GM12878 (cell line): ENCODE measurements around the gene PLGRKT. TPM values are rescaled to one million over a fixed set of nuclear protein-coding genes. Genes with fewer than 3 reads are reported as not detected.

Experiments
- ATAC-seq: fragments of 200-7000 bp; cut with Tn5 transposase; 3 replicates; pipeline ENCODE4 v1.9.1; 2020; ENCODE audit warnings: mild to moderate bottlenecking, moderate library complexity
- BruUV-seq: library from RNA; stranded (reverse); fragments of 400-500 nt; replicated peaks from 2 replicates; lab custom pipeline; 2021; lab: Mats Ljungman, UMichigan
- CTCF ChIA-PET: fragments of 300-600 bp; sonication (Branson Sonifier 250); formaldehyde crosslinking; extraction: SDS; loops from one replicate; lab custom pipeline; 2021; ENCODE audit warnings: inconsistent platforms; lab: Yijun Ruan, JAX
- POLR2A ChIA-PET: fragments of 350-600 bp; formaldehyde crosslinking; extraction: SDS; loops from one replicate; lab custom pipeline; 2021; ENCODE audit warnings: inconsistent platforms; lab: Charles Lee
- RAD21 ChIA-PET: fragments of 300-600 bp; sonication (Branson Sonifier 250); formaldehyde crosslinking; loops from one replicate; lab custom pipeline; 2023; ENCODE audit warnings: antibody characterized with exemption; ENCODE audit not compliant: unreplicated experiment; lab: Charles Lee
- SMC1A ChIA-PET: fragments of 300-600 bp; sonication (Branson Sonifier 250); formaldehyde crosslinking; loops from one replicate; lab custom pipeline; 2023; ENCODE audit not compliant: unreplicated experiment, uncharacterized antibody; lab: Charles Lee
- DNase-seq: peaks from one replicate; pipeline ENCODE4 v3.0.0-alpha.2; 2011; ENCODE audit warnings: low read depth, low spot score
- FAIRE-seq: peaks from 3 replicates; lab custom pipeline; 2011; peaks lifted over from hg19 to GRCh38; lab: Jason Lieb, UNC
- H2AFZ ChIP-seq: 2 replicates; pipeline ENCODE4 v1.6.0; 2011; ENCODE audit warnings: low read depth, low read length, control low read depth; ENCODE audit not compliant: control insufficient read depth
- H3K27ac ChIP-seq: 2 replicates; pipeline ENCODE4 v1.5.1; 2011; ENCODE audit warnings: control low read depth; ENCODE audit not compliant: control insufficient read depth, insufficient read depth
- H3K27me3 ChIP-seq, 2 experiments: replicated peaks in 1 of 2; 2 replicates each; pipeline versions ENCODE4 v1.6.0 to v1.6.1; 2011; ENCODE audit warnings: low read length in 1 of 2; ENCODE audit not compliant: control insufficient read depth in 2 of 2, insufficient read depth in 2 of 2
- H3K36me3 ChIP-seq, 2 experiments: 2 replicates each; pipeline ENCODE4 v1.5.1; 2011; ENCODE audit warnings: low read length in 1 of 2; ENCODE audit not compliant: control insufficient read depth in 2 of 2, insufficient read depth in 2 of 2
- H3K4me1 ChIP-seq: 2 replicates; pipeline ENCODE4 v1.6.1; 2011; ENCODE audit warnings: mild to moderate bottlenecking, low read length, moderate library complexity, mixed read lengths; ENCODE audit not compliant: control insufficient read depth, insufficient read depth
- H3K4me2 ChIP-seq: 2 replicates; pipeline ENCODE4 v1.6.0; 2011; ENCODE audit warnings: control low read depth; ENCODE audit not compliant: control insufficient read depth, insufficient read depth
- H3K4me3 ChIP-seq: fragments of 200-600 bp; sonication (generic); 2 replicates; pipeline ENCODE4 v1.5.1; 2016
- H3K79me2 ChIP-seq: 2 replicates; pipeline ENCODE4 v1.6.0; 2011; ENCODE audit warnings: low read length; ENCODE audit not compliant: control insufficient read depth, insufficient read depth
- H3K9ac ChIP-seq: 2 replicates; pipeline ENCODE4 v1.8.0; 2011; ENCODE audit warnings: low read length, control low read depth, mixed read lengths; ENCODE audit not compliant: control insufficient read depth, insufficient read depth
- H3K9me3 ChIP-seq: replicated peaks from 3 replicates; pipeline ENCODE4 v1.5.1; 2011; ENCODE audit warnings: mild to moderate bottlenecking, low read length; ENCODE audit not compliant: control insufficient read depth, insufficient read depth
- H4K20me1 ChIP-seq: 2 replicates; pipeline ENCODE4 v1.6.0; 2011; ENCODE audit not compliant: control insufficient read depth, insufficient read depth
- CBX3 ChIP-seq: fragments of 200-600 bp; sonication (generic); IDR thresholded peaks from 2 replicates; pipeline ENCODE4 v1.6.1; 2016; ENCODE audit warnings: low read depth, borderline replicate concordance
- CHD2 ChIP-seq: IDR thresholded peaks from 2 replicates; pipeline ENCODE4 v1.6.1; 2011; ENCODE audit warnings: low read depth, low read length, improper control_type of control experiment, borderline replicate concordance
- MEF2A ChIP-seq: IDR thresholded peaks from 2 replicates; pipeline ENCODE4 v1.6.1; 2011; ENCODE audit warnings: low read depth, mild to moderate bottlenecking, low read length, moderate library complexity; ENCODE audit not compliant: insufficient read depth
- MYC ChIP-seq: IDR thresholded peaks from 2 replicates; pipeline ENCODE4 v1.6.1; 2011; ENCODE audit warnings: mild to moderate bottlenecking, low read length, moderate library complexity, inconsistent platforms; ENCODE audit not compliant: insufficient read depth, insufficient replicate concordance, insufficient read length, severe bottlenecking
- POLR2A ChIP-seq: IDR thresholded peaks from 2 replicates; pipeline ENCODE4 v1.6.1; 2011; ENCODE audit warnings: low read depth, mild to moderate bottlenecking, low read length
- REST ChIP-seq: IDR thresholded peaks from 2 replicates; pipeline ENCODE4 v1.6.1; 2012; ENCODE audit warnings: mild to moderate bottlenecking, low read depth, low read length
- RFX5 ChIP-seq: IDR thresholded peaks from 2 replicates; pipeline ENCODE4 v1.6.1; 2011; ENCODE audit warnings: low read depth, low read length, improper control_type of control experiment
- STAT1 ChIP-seq: fragments of 450-650 bp; conservative IDR thresholded peaks from 2 replicates; pipeline ENCODE4 v1.6.1; 2014; ENCODE audit warnings: antibody characterized with exemption, mild to moderate bottlenecking
- STAT3 ChIP-seq: IDR thresholded peaks from 2 replicates; pipeline ENCODE4 v1.6.1; 2011; ENCODE audit warnings: low read depth, low read length, improper control_type of control experiment
- TARDBP ChIP-seq: IDR thresholded peaks from 2 replicates; pipeline ENCODE4 v1.6.1; 2016; ENCODE audit warnings: borderline replicate concordance
- WRNIP1 ChIP-seq: IDR thresholded peaks from 2 replicates; pipeline ENCODE4 v1.6.1; 2011; ENCODE audit warnings: low read depth, low read length, improper control_type of control experiment, borderline replicate concordance
- ZBTB11 ChIP-seq: fragments of 450-650 bp; formaldehyde crosslinking; IDR thresholded peaks from 2 replicates; pipeline ENCODE4 v1.5.0; 2022; ENCODE audit warnings: mild to moderate bottlenecking, missing genetic modification characterization
- WGBS: methylation state at CpG from one replicate; pipeline ENCODE4 v1.1.6; 2016; ENCODE audit warnings: low lambda C conversion rate; ENCODE audit not compliant: insufficient replicate concordance, insufficient coverage; ENCODE audit errors: missing lambda C conversion rate; 5-methylcytosine and 5-hydroxymethylcytosine counted together
- in situ Hi-C: fragments of 300-500 bp; cut with MboI; formaldehyde crosslinking; loops from 9 replicates; pipeline ENCODE4 v1.14.3; 2018; ENCODE audit warnings: mixed read lengths
- intact Hi-C: fragments of 100-400 bp; cut with micrococcal nuclease; formaldehyde crosslinking; loops from one replicate; pipeline ENCODE4 v1.14.2; 2022; ENCODE audit not compliant: unreplicated experiment
- polyA plus RNA-seq, 11 experiments: library from polyadenylated mRNA; depleted of rRNA in 4 of 11; unstranded in 6 of 11; stranded (reverse) in 5 of 11; fragments of >200 nt; fragmentation: Nextera tagmentation in 4 of 11; fragmentation: Illumina TruSeq in 1 of 11; extraction: Ambion mirVana in 4 of 11; extraction: Trizol in 1 of 11; gene quantifications; 1 replicate in 1 of 11; 2 replicates in 10 of 11; pipeline versions ENCODE4 v1.2.1 to v1.2.3, GENCODE V29; 2011 to 2016; ENCODE audit warnings: inconsistent platforms in 2 of 11, missing spikeins in 2 of 11, low read depth in 1 of 11
- total RNA-seq, 4 experiments: library from RNA; depleted of rRNA in 3 of 4; stranded (reverse); fragments of >200 nt in 3 of 4; fragmentation: Illumina TruSeq in 1 of 4; extraction: Trizol in 1 of 4; gene quantifications; 2 replicates each; pipeline versions ENCODE4 v1.2.1 to v1.2.3, GENCODE V29; 2013 to 2021

Gene PLGRKT
- total and polyA plus RNA-seq, 10 of the 15 experiments (the other 5 are each of a cell fraction or from before 2014, with no cell fraction given): 25.2 to 72.3 (median 38.4) TPM

GRCh38 chr9:5416953-5417352 lies 20.8 kb downstream of the PLGRKT start:
- no peak overlapping the region for H2AFZ ChIP-seq
- H3K4me1 ChIP-seq: no peaks in the 10 kb centered on the region
- H3K79me2 ChIP-seq: no peaks in the 10 kb centered on the region
- no peaks in the 10 kb centered on the region for H4K20me1 ChIP-seq
- no TSS peak for BruUV-seq
- H3K4me3 ChIP-seq: no peak overlapping the region
- TF ChIP-seq TARDBP (no peak), STAT3 (no peak), REST (no peak), POLR2A (no peak), RFX5 (no peak), MEF2A (no peak), MYC (no peak), WRNIP1 (no peak), CHD2 (no peak), STAT1 (no peak), CBX3 (no peak), ZBTB11 (CRISPR knock-in tag) (no peak)
- FAIRE-seq (no peak), DNase-seq (no peak), ATAC-seq (no peak)
- intact Hi-C loops (no loop called here), in situ Hi-C loops (no loop called here)
- RAD21 ChIA-PET: interaction anchor here (0.8 to 2.5 kb wide), 3 partner anchors 25 to 658 kb away, joined by 3 to 9 read pairs (median 3); no protein-coding TSS in a partner anchor
- SMC1A ChIA-PET: interaction anchor here (0.7 to 1.5 kb wide), 10 partner anchors 8 to 666 kb away, joined by 3 to 6 read pairs (median 3); no protein-coding TSS in a partner anchor
- no peak overlapping the region for H3K9ac ChIP-seq
- H3K27me3 ChIP-seq: no peaks in the 10 kb centered on the region
- no peaks in the 10 kb centered on the region; the same call in 1 of the 3 replicates for H3K9me3 ChIP-seq
- WGBS: 69% methylated on average over 3 of the region's 3 CpGs
- H3K27ac ChIP-seq: no peak overlapping the region
- H3K36me3 ChIP-seq: peaks cover 0 to 5% of the 10 kb centered on the region in 2 experiments; a peak in 3 of 4 replicates
- no peak overlapping the region for H3K4me2 ChIP-seq
- POLR2A ChIA-PET: interaction anchor here (0.6 to 0.7 kb wide), 2 partner anchors 43 to 1082 kb away, joined by 4 to 6 read pairs; no protein-coding TSS in a partner anchor
- CTCF ChIA-PET: interaction anchor here (0.6 to 1.4 kb wide), 8 partner anchors 8 to 813 kb away, joined by 3 to 10 read pairs (median 3); no protein-coding TSS in a partner anchor
